Neural crest cell (in vitro differentiated cells): ENCODE data around the gene ZNF654. TPM values are rescaled to one million over a fixed set of nuclear protein-coding genes. Genes with fewer than 3 reads are reported as not detected.

ENCODE experiments used
- DNase-seq: peaks from one replicate; pipeline ENCODE4 v3.0.0; 2021; ENCODE audit warnings: low read depth, mixed read lengths, low spot score
- H3K27ac Mint-ChIP-seq: one replicate; pipeline ENCODE4 v1.8.0; 2021; ENCODE audit warnings: mild to moderate bottlenecking, mixed read lengths; ENCODE audit not compliant: unreplicated experiment
- H3K27me3 Mint-ChIP-seq: 2 replicates; pipeline ENCODE4 v1.8.0; 2021; ENCODE audit warnings: low read depth, mild to moderate bottlenecking, mixed read lengths
- H3K36me3 Mint-ChIP-seq: 2 replicates; pipeline ENCODE4 v1.8.0; 2021; ENCODE audit warnings: low read depth, mild to moderate bottlenecking, mixed read lengths
- H3K4me1 Mint-ChIP-seq: 2 replicates; pipeline ENCODE4 v1.8.0; 2021; ENCODE audit warnings: mixed read lengths
- H3K4me3 Mint-ChIP-seq: one replicate; pipeline ENCODE4 v1.8.0; 2021; ENCODE audit warnings: mild to moderate bottlenecking, mixed read lengths
- H3K9me3 Mint-ChIP-seq: 2 replicates; pipeline ENCODE4 v1.8.0; 2021; ENCODE audit warnings: mixed read lengths
- CTCF ChIP-seq: fragments of 200-600 bp; sonication (generic); conservative IDR thresholded peaks from 2 replicates; pipeline ENCODE4 v1.5.0; 2021; ENCODE audit warnings: antibody characterized with exemption, mild to moderate bottlenecking
- total RNA-seq: library from RNA; stranded (reverse); gene quantifications from 2 replicates; pipeline ENCODE4 v1.2.1, GENCODE V29; 2021

The ZNF654 gene
- total RNA-seq, 1 donor from 2014 or later: 7.2 TPM

- H3K36me3 Mint-ChIP-seq: no peaks in the 10 kb centered on the region
- no peak for DNase-seq
- peaks cover 4% of the 10 kb centered on the region for H3K9me3 Mint-ChIP-seq
- no peaks in the 10 kb centered on the region for H3K4me1 Mint-ChIP-seq
- H3K4me3 Mint-ChIP-seq: no peak overlapping the region
- no peak for TF ChIP-seq CTCF
- H3K27ac Mint-ChIP-seq: no peak overlapping the region
- no peaks in the 10 kb centered on the region for H3K27me3 Mint-ChIP-seq
Observed at GRCh38 chr3:88028876-88029275, 30.2 kb upstream of the ZNF654 start.

GRCh38 chr3:88030210-88030609 is 28.8 kb upstream of the ZNF654 start:
- peaks cover 4% of the 10 kb centered on the region for H3K9me3 Mint-ChIP-seq
- no peak overlapping the region for H3K4me3 Mint-ChIP-seq
- no peaks in the 10 kb centered on the region for H3K27me3 Mint-ChIP-seq

GRCh38 chr3:88031642-88032077 is 27.4 kb upstream of the ZNF654 start:
- no peaks in the 10 kb centered on the region for H3K36me3 Mint-ChIP-seq
- H3K27me3 Mint-ChIP-seq: no peaks in the 10 kb centered on the region
- H3K4me1 Mint-ChIP-seq: no peaks in the 10 kb centered on the region
- no peak overlapping the region for H3K4me3 Mint-ChIP-seq
- DNase-seq: no peak
- no peak for TF ChIP-seq CTCF
- no peak overlapping the region for H3K27ac Mint-ChIP-seq
- peaks cover 4% of the 10 kb centered on the region for H3K9me3 Mint-ChIP-seq

More at GRCh38 chr3:88030210-88030609, 28.8 kb upstream of the ZNF654 start:
- DNase-seq: no peak
- no peaks in the 10 kb centered on the region for H3K36me3 Mint-ChIP-seq
- no peak overlapping the region for H3K27ac Mint-ChIP-seq
- no peak for TF ChIP-seq CTCF
- H3K4me1 Mint-ChIP-seq: no peaks in the 10 kb centered on the region

- Mint-ChIP-seq H3K4me1 (no peaks in the 10 kb centered on the region), H3K27ac (no peak overlapping the region), H3K9me3 (peaks cover 4% of the 10 kb centered on the region), H3K27me3 (no peaks in the 10 kb centered on the region), H3K36me3 (no peaks in the 10 kb centered on the region), H3K4me3 (no peak overlapping the region)
- DNase-seq: no peak
- no peak for TF ChIP-seq CTCF
Observed at GRCh38 chr3:88032245-88032644, 26.8 kb upstream of the ZNF654 start.

GRCh38 chr3:88033079-88033478 is 26.0 kb upstream of the ZNF654 start:
- Mint-ChIP-seq H3K36me3 (no peaks in the 10 kb centered on the region), H3K27ac (no peak overlapping the region), H3K27me3 (no peaks in the 10 kb centered on the region), H3K4me3 (no peak overlapping the region), H3K4me1 (no peaks in the 10 kb centered on the region), H3K9me3 (peaks cover 4% of the 10 kb centered on the region)
- TF ChIP-seq CTCF: no peak
- no peak for DNase-seq

GRCh38 chr3:88033808-88034207 is 25.2 kb upstream of the ZNF654 start:
- Mint-ChIP-seq H3K27me3 (no peaks in the 10 kb centered on the region), H3K9me3 (peaks cover 4% of the 10 kb centered on the region), H3K4me1 (no peaks in the 10 kb centered on the region), H3K36me3 (no peaks in the 10 kb centered on the region), H3K27ac (no peak overlapping the region), H3K4me3 (no peak overlapping the region)
- TF ChIP-seq CTCF: no peak
- no peak for DNase-seq
